ENCODE measurements around the gene B3GAT3. TPM values are rescaled to one million over a fixed set of nuclear protein-coding genes. Genes with fewer than 3 reads are reported as not detected.

The B3GAT3 gene
- total and polyA plus RNA-seq, 10 of the 15 experiments (the other 5 are each of a cell fraction or from before 2014, with no cell fraction given) = 0.31 to 52.7 (median 29.8) TPM

- intact Hi-C loops (cut with micrococcal nuclease; ENCODE audit: unreplicated experiment) = loop anchor here (1.0 to 10.0 kb wide), 4 partner anchors 9 to 235 kb away; partner anchors contain the start of genes BSCL2, GNG3, HNRNPUL2 and STX5
- no peak for FAIRE-seq
These were observed 21.9 kb downstream of the B3GAT3 start for GRCh38 chr11:62599901-62600300.

GRCh38 chr11:62599069-62599696, 22.6 kb downstream of the B3GAT3 start:
- peak overlapping the region; percentile 97 for H3K27ac ChIP-seq (ENCODE audit: control insufficient read depth, insufficient read depth)
- H3K4me1 ChIP-seq (ENCODE audit: control insufficient read depth, insufficient read depth, low read length) = peaks cover 19% of the 10 kb centered on the region
- no peaks in the 10 kb centered on the region for H3K27me3 ChIP-seq (replicated peaks in 1 of 2; ENCODE audit: control insufficient read depth in 2 of 2, insufficient read depth in 2 of 2, low read length in 1 of 2)
- peak overlapping the region; percentile 99 for H3K9ac ChIP-seq (ENCODE audit: control insufficient read depth, insufficient read depth, low read length)
- RAD21 ChIA-PET (ENCODE audit: unreplicated experiment) = interaction anchor here (0.6 to 3.9 kb wide), 9 partner anchors 7 to 174 kb away, joined by 3 to 36 read pairs (median 4); partner anchors contain the start of genes B3GAT3, C11orf98, CSKMT and EEF1G
- peaks cover 40% of the 10 kb centered on the region for H3K79me2 ChIP-seq (ENCODE audit: control insufficient read depth, insufficient read depth, low read length)
- CTCF ChIA-PET = interaction anchor here (0.6 to 2.0 kb wide), 9 partner anchors 18 to 95 kb away, joined by 3 to 7 read pairs (median 3); partner anchors contain the start of genes C11orf98, CSKMT, EEF1G and LBHD1
- SMC1A ChIA-PET (ENCODE audit: uncharacterized antibody, unreplicated experiment) = interaction anchor here (0.7 to 3.1 kb wide), 12 partner anchors 7 to 109 kb away, joined by 3 to 30 read pairs (median 4); partner anchors contain the start of genes C11orf98 and TUT1
- peak overlapping the region; percentile 91 for H3K4me3 ChIP-seq
- DNase-seq (ENCODE audit: low read depth, low spot score) = peak; percentile 98
- BruUV-seq (replicated peaks) = no TSS peak
- H4K20me1 ChIP-seq (ENCODE audit: control insufficient read depth, insufficient read depth) = no peaks in the 10 kb centered on the region; the same call in 1 of the 2 replicates
- POLR2A ChIA-PET = interaction anchor here (0.5 to 1.6 kb wide), 16 partner anchors 12 to 258 kb away, joined by 3 to 12 read pairs (median 4); partner anchors contain the start of genes C11orf98, CSKMT, EEF1G and GANAB
- whole genome bisulfite sequencing (ENCODE audit: insufficient coverage, insufficient replicate concordance, low lambda C conversion rate, missing lambda C conversion rate) = 2% methylated on average over 7 of the region's 7 CpGs
- no peak overlapping the region for H2AFZ ChIP-seq (ENCODE audit: control insufficient read depth, low read depth, low read length)
- H3K4me2 ChIP-seq (ENCODE audit: control insufficient read depth, insufficient read depth) = peak overlapping the region; percentile 99
- in situ Hi-C loops (cut with MboI) (no loop called here), intact Hi-C loops (cut with micrococcal nuclease; ENCODE audit: unreplicated experiment) (loop anchor here (1.0 to 10.0 kb wide), 2 partner anchors 8 to 236 kb away; partner anchors contain the start of genes STX5, TEX54, TUT1 and WDR74)
- peaks cover 27 to 47% of the 10 kb centered on the region in 2 experiments for H3K36me3 ChIP-seq (ENCODE audit: control insufficient read depth in 2 of 2, insufficient read depth in 2 of 2, low read length in 1 of 2)
- peak; percentile 99 for FAIRE-seq
- no peaks in the 10 kb centered on the region for H3K9me3 ChIP-seq (replicated peaks; ENCODE audit: control insufficient read depth, insufficient read depth, low read length)
- peak; percentile 80 for ATAC-seq
- TF ChIP-seq SP1 (IDR thresholded peaks at IDR 0.05; ENCODE audit: low read depth, low read length) (peak; percentile 86), PBX3 (IDR thresholded peaks at IDR 0.05; ENCODE audit: insufficient replicate concordance, low read depth, low read length) (no peak), WRNIP1 (IDR thresholded peaks at IDR 0.05; ENCODE audit: borderline replicate concordance, low read depth, low read length) (no peak), CEBPZ (IDR thresholded peaks at IDR 0.05; ENCODE audit: low read depth, low read length) (no peak), E2F4 (IDR thresholded peaks at IDR 0.05; ENCODE audit: low read depth, low read length) (no peak)

More at GRCh38 chr11:62599901-62600300, 21.9 kb downstream of the B3GAT3 start:
- POLR2A ChIA-PET = interaction anchor here (0.5 to 2.4 kb wide), 17 partner anchors 12 to 786 kb away, joined by 3 to 16 read pairs (median 5); partner anchors contain the start of genes B3GAT3, C11orf98, CSKMT and EEF1G
- Histone ChIP-seq H3K9ac (ENCODE audit: control insufficient read depth, insufficient read depth, low read length) (peak overlapping the region; percentile 99), H3K4me2 (ENCODE audit: control insufficient read depth, insufficient read depth) (peak overlapping the region; percentile 99), H2AFZ (ENCODE audit: control insufficient read depth, low read depth, low read length) (no peak overlapping the region), H3K4me3 (peak overlapping the region; percentile 91), H3K36me3 (ENCODE audit: control insufficient read depth in 2 of 2, insufficient read depth in 2 of 2, low read length in 1 of 2) (peaks cover 28 to 42% of the 10 kb centered on the region in 2 experiments), H3K9me3 (replicated peaks; ENCODE audit: control insufficient read depth, insufficient read depth, low read length) (no peaks in the 10 kb centered on the region), H3K27ac (ENCODE audit: control insufficient read depth, insufficient read depth) (peak overlapping the region; percentile 97), H3K4me1 (ENCODE audit: control insufficient read depth, insufficient read depth, low read length) (peaks cover 19% of the 10 kb centered on the region), H3K27me3 (replicated peaks in 1 of 2; ENCODE audit: control insufficient read depth in 2 of 2, insufficient read depth in 2 of 2, low read length in 1 of 2) (no peaks in the 10 kb centered on the region), H3K79me2 (ENCODE audit: control insufficient read depth, insufficient read depth, low read length) (peaks cover 40% of the 10 kb centered on the region), H4K20me1 (ENCODE audit: control insufficient read depth, insufficient read depth) (no peaks in the 10 kb centered on the region; the same call in 1 of the 2 replicates)
- BruUV-seq (replicated peaks) = TSS peak; percentile 51
- CTCF ChIA-PET = interaction anchor here (0.9 to 2.7 kb wide), 9 partner anchors 8 to 95 kb away, joined by 3 to 27 read pairs (median 4); partner anchors contain the start of genes C11orf98, CSKMT, EEF1G and LBHD1
- in situ Hi-C loops (cut with MboI) = no loop called here
- RAD21 ChIA-PET (ENCODE audit: unreplicated experiment) = interaction anchor here (1.1 to 3.9 kb wide), 10 partner anchors 8 to 281 kb away, joined by 3 to 36 read pairs (median 4); partner anchors contain the start of genes B3GAT3, C11orf98, CSKMT and EEF1G
- ATAC-seq = no peak
- 21% methylated on average over 5 of the region's 5 CpGs for WGBS (ENCODE audit: insufficient coverage, insufficient replicate concordance, low lambda C conversion rate, missing lambda C conversion rate)
- SMC1A ChIA-PET (ENCODE audit: uncharacterized antibody, unreplicated experiment) = interaction anchor here (0.6 to 3.1 kb wide), 9 partner anchors 8 to 261 kb away, joined by 3 to 30 read pairs (median 3); partner anchors contain the start of genes C11orf98 and TUT1
- no peak for DNase-seq (ENCODE audit: low read depth, low spot score)
- TF ChIP-seq MXI1 (IDR thresholded peaks at IDR 0.05; ENCODE audit: low read depth, low read length) (0 out of 2 replicates have a peak, but pooled peaks have one; percentile 28), POLR2A (IDR thresholded peaks at IDR 0.05; ENCODE audit: low read depth, low read length) (0 out of 2 replicates have a peak, but pooled peaks have one; percentile 12), ZNF274 (IDR thresholded peaks at IDR 0.05; ENCODE audit: insufficient read depth, insufficient read length) (no peak), NRF1 (conservative IDR thresholded peaks at IDR 0.05; ENCODE audit: low read depth, low read length) (no peak)
